NOMO-1 (cell line): Measurements from ENCODE around the gene TSC1.

Source experiments
- DNase-seq, 2 experiments: peaks; one replicate each; lab custom pipeline; 2025; ENCODE audit not compliant: unreplicated experiment in 2 of 2; lab: John Stamatoyannopoulos, UW

TSC1 gene

DNA sequence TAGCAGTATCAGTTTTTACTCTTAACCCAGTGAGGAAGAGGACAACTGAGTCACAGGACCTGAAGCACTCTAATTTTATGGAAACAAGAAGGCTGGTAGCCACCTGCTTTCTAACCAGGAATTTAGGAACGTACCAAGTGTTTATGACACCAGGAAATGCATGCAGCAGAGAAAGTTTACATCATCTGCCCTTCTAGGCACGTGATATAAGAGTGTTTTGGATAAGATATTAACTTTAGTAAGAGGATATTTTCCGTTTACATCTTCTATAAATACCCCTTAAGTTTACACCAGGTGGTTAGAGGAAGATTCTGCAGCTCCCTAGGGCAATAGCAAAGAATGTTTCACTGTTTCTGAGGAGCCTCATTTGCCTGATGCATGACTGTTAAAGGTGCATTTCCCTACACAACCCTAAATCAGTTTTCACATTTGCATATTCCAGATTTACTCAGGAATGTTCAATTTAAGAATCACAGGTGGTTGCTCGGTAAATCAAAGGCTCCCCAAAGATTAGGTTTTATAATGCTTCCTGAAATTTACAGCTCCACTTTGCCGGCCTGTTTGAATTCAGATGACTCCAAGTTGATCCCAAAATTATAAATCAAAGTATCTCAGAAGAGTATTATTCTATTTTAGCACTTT lies 1.8 kb downstream of the TSC1 start:
- no peak for DNase-seq

DNA sequence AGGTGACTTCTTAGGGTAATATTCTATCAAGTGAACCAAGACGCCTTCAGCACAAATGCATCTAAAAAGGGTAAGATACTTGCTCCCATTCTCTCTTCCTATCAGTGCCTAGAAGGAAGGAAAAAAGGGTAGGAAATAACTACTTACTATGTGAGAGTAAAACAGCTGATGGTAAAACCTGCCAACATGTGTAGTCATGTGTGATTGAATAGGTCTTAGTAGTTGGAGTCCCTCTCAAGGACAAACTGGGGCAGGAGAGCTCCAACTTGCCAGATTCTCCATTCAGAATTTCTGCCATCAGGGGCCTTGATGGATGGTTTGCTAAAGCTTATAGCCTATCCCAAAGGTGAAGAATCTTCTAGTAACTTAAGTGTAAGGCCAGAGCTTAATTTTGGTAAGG lies 5.2 kb downstream of the TSC1 start:
- DNase-seq = no peak

DNA sequence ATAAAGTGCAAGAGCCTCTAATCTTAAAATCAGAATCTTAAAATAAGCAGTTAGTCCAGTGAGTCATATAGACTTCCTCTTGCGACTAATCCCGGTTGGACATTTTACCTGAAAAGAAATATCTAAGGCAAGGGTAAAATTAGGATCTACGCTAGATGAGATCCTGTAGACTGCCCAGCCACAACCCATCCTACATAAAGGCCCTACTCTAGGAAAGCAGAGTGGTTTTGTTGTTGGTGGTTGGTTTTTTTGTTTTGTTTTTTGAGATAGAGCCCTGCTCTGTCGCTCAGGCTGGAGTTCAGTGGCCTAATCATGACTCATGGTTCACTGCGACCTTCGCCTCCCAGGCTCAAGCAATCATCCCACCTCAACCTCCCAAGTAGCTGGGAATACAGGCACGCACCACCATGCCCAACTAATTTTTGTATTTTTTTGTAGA lies 6.9 kb downstream of the TSC1 start:
- no peak for DNase-seq

DNA sequence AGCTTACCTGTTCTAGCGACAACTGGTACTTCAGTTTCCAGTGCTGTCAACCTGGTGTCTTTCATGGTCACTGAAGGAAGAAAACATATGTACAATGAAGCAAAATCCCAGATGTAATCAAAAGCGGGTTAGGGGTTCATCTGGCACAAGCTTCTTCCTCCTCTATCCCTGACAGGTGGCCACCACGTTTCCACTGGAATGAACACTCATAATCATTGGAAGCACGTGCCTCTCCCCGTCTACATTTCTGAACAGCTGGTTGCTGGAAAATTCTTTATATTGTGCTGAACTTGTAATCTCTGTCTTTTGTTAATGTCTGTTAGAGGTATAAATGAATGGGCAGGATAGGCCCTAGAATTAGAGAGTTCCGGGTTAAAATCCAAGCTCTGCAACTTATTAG lies 9.4 kb downstream of the TSC1 start:
- no peak for DNase-seq

DNA sequence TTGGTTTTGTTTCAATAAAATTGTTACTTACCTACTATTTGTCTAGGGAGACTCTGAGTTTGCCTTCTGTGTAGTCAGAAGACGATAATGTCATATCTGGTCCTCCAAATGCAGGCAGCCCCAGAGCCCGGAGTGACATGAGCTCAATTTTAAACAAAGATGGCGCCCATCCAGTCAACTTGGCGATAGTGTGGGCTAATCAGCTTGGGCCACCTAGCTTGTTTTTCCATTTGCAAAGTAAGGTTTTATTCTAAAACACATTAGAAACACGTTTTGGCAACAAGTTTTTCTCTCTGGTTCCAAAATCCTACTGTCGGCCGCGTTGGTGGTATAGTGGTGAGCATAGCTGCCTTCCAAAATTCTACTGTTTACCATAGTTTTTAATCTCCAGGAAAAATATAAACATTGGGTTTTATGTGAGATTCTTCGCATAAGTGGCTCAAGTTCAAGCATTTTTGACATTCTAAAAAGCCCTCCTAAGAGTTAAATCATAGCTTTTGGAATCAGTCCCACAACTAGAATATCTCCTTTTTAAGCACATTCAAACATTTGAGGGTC lies 13.2 kb downstream of the TSC1 start:
- no peak for DNase-seq

DNA sequence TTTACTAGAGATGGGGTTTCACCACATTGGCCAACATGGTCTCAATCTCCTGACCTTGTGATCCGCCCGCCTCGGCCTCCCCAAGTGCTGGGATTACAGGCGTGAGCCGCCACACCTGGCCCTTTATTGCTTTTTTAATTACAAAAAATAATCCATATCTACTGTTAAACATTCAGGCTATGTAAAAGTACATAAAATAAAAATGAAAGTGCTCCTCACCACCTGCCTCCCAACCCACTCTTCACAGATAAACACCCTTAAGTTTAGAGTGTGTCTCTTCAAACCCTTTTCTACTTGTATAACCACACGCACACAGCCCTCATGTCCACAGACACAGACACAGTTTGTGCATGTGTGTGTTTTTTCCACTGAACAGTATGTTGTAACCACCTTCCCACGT lies 16.7 kb downstream of the TSC1 start:
- no peak for DNase-seq

DNA sequence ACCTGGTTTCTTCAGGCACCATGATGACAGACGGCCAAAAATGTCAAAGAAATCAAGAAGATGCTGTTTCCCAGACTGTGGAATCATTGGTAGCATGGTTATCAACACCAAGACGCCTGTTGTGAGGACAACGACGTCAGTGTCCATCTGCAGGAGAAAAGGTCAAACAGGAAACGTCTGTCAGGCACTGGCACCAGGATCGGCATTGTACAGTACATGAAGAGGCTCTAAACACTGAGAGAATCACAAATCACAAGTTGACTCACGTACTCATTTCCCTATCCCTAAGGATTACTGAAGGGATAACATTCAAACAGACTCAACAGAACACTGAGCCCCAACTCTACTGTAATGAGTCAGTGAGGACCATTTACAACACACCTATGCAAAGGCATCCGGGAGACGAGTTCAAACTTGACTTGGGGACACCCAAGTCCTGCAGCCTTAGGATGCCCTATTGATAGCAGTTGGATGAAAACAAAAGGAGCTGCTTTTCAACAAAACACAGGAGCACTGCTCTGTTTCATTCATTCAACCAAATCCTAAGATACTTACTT lies 21.0 kb downstream of the TSC1 start:
- no peak for DNase-seq

DNA sequence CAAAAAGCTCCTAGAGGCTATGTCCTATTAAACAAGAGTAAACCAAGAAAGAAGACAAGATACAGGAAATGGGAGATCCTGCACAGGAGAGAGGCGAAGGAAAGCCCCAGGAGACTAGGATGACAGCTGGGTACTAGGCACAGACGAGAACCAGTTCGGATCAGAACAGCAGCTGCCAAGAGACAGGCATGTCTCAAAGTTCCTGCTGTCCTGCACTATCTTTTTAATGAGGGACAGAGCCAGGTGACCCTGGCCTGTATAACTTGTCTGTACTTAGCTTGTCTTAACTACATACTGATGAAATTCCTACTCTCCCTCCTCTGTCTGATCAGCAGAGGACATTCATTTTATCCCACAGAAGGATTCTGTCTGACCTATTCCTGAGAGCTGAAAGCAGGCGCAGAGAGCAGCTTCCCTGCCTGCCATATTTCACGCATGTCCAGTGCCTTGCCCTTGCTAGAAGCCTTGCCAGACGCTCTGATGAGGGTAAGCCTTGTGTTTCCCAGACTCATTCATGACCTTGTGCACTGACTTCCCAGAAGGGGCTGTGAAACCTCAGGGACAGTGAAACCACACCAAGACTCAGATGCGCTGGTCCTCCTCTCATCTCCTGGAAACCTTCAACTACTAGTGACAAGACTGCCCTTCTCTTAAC lies 24.7 kb downstream of the TSC1 start:
- no peak for DNase-seq

DNA sequence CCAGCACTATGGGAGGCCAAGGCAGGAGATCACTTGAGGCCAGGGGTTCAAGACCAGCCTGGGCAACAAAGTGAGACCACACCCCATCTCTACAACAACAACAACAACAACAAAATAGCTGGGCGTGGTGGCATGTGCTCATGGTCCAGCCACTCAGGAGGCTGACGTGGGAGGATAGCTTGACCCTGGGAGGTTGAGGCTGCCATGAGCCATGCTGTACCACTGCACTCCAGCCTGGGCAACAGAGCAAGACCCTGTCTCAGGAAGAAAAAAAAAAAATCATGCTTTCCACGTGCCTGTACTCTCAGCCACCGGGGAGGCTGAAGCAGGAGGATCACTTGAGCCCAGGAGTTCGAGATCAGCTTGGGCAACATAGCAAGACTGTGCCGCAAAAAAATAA lies 29.5 kb downstream of the TSC1 start:
- no peak for DNase-seq

DNA sequence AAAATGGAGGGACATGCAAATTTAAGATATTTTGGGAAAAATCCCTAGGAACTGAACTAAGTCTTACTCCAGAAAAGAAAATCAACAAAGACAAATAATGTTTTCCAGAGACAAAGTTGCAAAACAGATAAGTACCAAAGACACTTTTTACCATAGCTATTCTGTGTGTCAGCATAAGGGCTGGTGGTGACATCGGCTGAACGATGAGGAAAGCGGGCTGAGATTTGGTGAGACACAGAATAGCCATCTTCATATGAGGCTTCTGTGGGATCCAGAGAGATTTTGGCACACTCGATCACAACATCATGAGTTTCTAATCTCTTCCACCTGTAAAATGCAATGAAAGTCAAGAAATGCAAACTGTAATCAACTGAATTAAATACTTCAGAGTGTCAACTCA lies 32.3 kb downstream of the TSC1 start:
- no peak for DNase-seq

DNA sequence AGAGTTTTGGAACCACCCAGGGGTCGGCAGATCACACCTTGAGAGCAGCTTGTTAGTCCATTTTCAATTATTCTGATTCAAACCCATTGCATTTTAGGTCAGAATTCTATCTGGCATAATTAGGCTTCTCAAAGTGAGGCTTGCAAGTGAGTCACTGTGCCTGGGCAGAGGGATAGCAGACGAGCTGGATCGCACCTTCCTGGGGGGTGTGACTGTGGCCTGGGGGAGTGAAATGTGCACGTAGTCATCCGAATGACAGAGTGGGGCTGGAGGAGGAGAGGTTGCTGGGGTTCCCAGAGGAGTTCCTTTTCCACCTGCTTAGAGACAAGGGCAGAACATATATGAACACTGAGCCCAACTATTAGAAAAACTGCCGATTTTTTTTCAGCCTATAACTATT lies 34.0 kb downstream of the TSC1 start:
- no peak for DNase-seq

DNA sequence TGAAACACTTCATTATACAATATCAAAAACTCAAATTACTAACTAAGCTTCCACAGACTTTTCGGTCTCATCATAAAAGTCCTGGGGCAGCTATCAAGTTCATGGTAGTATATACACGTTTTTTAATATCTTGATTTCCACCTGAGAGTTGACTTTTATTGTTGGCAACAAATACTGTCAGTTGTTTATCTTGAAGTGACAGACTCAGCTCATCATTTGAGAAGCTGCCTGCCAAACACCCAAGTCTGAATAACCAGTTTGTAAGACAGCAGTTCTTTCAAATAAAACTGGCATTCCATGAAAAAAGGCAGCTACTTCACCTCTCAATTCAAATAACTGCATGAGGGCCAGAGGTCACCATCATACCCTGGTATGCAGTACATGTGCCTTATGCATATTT lies 35.1 kb downstream of the TSC1 start:
- DNase-seq = no peak

DNA sequence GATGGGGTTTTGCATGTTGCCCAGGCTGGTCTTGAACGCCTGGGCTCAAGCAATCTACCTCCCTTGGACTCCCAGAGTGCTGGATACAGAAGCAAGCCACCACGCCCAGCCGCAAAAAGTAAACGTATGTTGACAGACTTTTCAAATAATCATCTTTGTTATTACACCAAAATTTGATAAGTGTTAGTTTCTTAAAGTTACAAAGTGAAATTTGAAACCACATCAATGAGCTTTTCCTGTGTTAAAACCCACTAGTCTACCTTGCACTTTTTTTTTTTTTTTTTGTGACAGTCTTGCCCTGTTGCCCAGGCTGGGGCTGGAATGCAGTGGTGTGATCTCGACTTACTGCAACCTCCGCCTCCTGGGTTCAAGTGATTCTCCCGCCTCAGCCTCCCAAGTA lies 35.8 kb downstream of the TSC1 start:
- DNase-seq = no peak

DNA sequence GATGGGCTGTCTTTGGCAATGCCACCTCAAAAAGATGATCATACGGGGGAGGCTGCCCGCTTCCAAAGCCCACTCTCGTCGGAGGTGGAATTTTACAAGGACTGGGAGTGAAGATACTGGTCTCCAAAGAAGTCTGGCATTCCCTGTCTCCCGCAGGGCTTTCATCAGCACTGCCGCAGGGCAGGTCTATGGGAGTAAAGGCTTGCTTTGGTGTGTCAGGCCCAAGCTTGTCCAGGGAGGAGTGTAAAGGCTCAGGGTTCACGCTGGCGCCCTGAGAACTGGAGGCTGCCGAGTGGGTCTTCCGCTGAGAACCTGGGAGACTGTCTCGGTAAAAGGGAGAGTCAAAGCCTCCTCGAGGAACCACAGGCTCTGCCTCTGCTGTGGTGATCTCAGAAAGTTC lies 38.7 kb downstream of the TSC1 start:
- no peak for DNase-seq

DNA sequence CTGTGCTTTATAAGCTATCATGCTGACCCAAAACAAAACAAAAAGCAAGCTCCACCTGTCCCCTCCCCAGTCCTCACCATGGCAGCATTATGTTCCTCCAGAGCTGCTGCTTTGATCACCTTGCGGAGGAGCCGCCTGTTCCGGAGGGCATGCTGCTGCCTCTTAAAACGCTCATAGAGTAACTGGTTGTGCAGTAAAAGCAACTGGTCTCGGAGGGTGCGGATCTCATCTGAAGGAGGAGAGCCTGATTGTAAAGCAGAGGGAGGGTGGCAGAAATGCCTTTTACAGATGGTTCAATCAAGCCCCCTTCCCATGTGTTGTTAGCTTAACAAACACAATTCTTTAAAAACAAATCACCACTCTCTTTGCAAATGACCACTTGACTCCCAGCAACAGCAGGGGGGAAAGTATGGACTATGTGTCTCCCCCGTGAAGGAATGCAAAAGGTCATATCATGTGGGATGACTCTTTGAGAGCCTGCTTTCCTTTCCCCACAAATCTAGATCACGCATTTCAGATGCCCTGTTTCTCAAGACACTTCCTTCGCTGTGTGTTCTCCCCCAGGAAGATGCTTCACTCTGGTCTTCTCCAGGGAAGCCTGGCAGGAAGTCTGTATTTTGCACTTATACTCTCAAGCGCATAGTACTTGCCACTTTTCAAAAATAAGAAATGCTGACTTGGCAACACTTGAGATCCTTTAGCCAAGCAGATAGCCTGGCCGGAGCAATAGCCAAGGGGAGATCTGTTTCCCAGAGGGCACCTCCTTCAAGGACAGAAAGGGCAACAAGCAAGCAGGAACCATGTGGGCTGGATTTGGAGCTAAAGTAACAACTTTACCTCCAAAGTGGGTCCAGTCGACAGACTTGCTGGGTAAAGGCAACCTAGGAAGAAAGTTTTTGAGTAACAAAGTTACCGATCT lies 40.6 kb downstream of the TSC1 start:
- no peak for DNase-seq

DNA sequence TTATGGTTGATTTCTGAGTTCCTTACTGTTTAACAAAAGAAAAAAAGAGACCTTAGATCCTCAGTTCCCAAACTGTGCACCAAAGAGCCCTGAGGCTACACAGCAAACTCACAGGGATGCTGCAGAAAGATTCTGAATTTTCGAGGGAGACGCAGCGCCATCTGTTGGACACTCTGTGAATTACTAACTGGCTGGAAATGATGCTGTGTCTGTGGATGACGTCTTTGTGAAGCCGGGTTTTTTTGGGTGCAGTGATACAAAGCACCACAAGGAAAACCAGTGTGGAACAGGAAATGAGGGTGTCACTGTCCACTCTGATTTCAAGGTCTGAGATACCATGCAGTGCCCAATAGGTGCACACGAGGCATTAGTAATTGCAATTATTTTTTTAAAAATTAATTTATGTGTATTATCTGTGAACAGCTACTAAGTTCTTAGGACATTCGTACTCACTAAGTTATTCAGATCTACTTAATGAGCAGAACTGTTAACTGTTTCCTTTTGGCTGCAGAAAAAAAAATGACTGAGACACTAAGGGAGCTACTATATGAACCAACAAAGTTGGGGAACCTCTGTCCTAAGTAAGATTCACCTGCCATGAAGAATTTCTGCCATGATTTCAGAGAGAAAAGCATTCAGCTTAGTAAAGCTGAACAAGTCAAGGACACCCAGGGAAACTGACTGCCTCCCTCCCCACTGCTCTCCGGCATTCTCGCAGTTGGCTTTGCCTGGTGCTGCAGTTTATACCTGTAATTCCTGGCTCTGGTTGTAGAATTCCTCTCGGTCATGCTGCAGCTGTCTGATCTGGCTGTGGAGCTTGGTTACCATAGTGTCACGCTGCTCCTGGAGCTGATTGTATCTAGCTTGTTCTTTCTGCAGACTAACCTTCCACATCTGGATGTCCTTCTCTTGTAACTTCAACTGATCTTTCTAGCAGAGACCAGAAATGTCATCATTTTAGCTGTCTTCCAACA lies 42.3 kb downstream of the TSC1 start:
- DNase-seq = peak; percentile 21 to 75

DNA sequence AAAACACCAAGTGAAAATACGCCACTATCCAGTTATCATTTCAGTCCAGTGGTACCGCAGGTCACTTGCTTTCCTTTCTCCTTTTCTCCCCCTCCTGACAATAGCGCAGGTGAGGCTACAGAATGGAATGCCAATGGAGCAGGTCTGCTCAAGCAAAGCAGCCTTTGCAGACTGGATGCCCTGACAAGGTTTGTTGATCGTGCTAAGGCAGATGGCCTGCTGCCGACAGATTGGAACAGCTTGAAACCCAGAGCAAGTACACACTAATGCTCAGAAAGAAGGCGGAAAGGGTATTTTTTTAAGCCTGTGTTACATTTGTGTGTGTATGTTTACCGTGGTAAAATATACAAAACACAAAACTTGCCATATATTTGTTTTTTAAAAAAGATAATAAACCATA lies 46.4 kb downstream of the TSC1 start:
- no peak for DNase-seq

DNA sequence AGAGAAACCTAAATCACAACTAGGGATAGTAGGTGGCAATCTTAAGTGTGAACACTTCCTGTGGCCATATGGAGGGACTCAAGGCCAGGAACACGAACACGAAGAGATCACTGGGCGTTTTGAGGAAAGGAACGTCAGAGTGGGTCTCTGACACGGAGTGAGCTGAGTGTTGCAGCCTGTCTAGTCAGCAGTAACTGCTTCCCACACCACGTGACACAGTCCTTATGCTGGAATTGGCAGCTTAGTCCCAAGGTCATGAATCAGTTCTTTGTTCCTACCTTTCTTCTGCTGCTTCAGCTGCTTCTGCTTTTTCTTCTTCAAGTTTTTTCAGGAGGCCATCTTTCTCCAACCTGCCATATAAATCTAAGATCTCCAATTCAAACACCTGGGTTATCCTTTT lies 47.5 kb downstream of the TSC1 start:
- no peak for DNase-seq

DNA sequence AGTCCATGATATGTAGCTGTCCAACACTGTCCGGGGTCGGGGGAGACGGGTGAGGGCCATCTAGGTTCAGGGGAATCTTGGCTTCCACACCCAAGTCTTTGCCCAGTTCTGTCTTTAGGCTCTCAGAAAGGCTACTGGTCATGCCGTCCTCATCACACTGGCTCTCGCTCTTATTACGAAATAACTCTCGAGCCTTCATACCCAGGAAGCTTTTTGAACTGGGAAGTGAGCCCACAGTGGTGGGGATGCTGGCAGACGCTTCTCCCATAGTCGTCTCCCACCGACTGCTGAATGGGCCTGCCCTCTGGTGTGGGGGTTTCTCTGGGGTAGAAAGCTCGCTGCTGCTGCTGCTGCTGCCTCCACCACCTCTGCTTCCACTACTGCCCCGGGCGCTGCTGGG lies 48.2 kb downstream of the TSC1 start:
- DNase-seq = no peak
